GM13977 (cell line): ENCODE results near the gene PPP1R14C.

Source experiments
- DNase-seq: peaks from one replicate; pipeline ENCODE4 v3.0.0; 2012; ENCODE audit warnings: low spot score
- CTCF ChIP-seq: IDR thresholded peaks from 2 replicates; pipeline ENCODE4 v1.5.1; 2012; ENCODE audit warnings: mild to moderate bottlenecking, control low read depth; ENCODE audit not compliant: insufficient read depth; ENCODE audit errors: extremely low read depth, missing control alignments
- in situ Hi-C: fragments of 300-500 bp; cut with MboI; formaldehyde crosslinking; loops from one replicate; pipeline ENCODE4 v1.12.0; 2022; ENCODE audit warnings: low sequenced_read_pairs, low pct_unique_long_range_greater_than_20kb, mixed read lengths, inconsistent platforms; ENCODE audit not compliant: unreplicated experiment

The PPP1R14C gene

GRCh38 chr6:150203378-150203777 lies 60.5 kb downstream of the PPP1R14C start:
- TF ChIP-seq CTCF, result no peak
- in situ Hi-C loops, result no loop called here
- no peak for DNase-seq

- no peak for TF ChIP-seq CTCF
- in situ Hi-C loops, result no loop called here
These were observed 61.2 kb downstream of the PPP1R14C start for GRCh38 chr6:150203871-150204545.

GRCh38 chr6:150204705-150205472 lies 62.0 kb downstream of the PPP1R14C start:
- no peak for DNase-seq
- TF ChIP-seq CTCF, result no peak
- in situ Hi-C loops, result no loop called here

More at GRCh38 chr6:150203871-150204545, 61.2 kb downstream of the PPP1R14C start:
- DNase-seq, result no peak

GRCh38 chr6:150207931-150208570 lies 65.2 kb downstream of the PPP1R14C start:
- no peak for DNase-seq
- in situ Hi-C loops, result no loop called here
- TF ChIP-seq CTCF, result no peak

GRCh38 chr6:150208611-150209352 lies 65.9 kb downstream of the PPP1R14C start:
- in situ Hi-C loops, result no loop called here
- DNase-seq, result no peak
- no peak for TF ChIP-seq CTCF

GRCh38 chr6:150209415-150209814 lies 66.6 kb downstream of the PPP1R14C start:
- no peak for DNase-seq
- in situ Hi-C loops, result no loop called here
- TF ChIP-seq CTCF, result no peak
